HepG2 (cell line): Measurements from ENCODE around the gene ADSS1. TPM values are rescaled to one million over a fixed set of nuclear protein-coding genes. Genes with fewer than 3 reads are reported as not detected.

ENCODE experiments used
- CREBL2 ChIP-seq: sonication (generic); formaldehyde crosslinking; IDR thresholded peaks from 2 replicates; pipeline ENCODE4 v1.8.1; 2023; ENCODE audit warnings: missing genetic modification reagents, mild to moderate bottlenecking, borderline replicate concordance
- HNF1B ChIP-seq: sonication (generic); formaldehyde crosslinking; IDR thresholded peaks from 2 replicates; pipeline ENCODE4 v1.5.1; 2020; ENCODE audit warnings: mild to moderate bottlenecking, moderate library complexity, missing genetic modification reagents
- HNF4A ChIP-seq: sonication (generic); formaldehyde crosslinking; IDR thresholded peaks from 2 replicates; pipeline ENCODE4 v1.4.0; 2020; ENCODE audit warnings: missing genetic modification reagents
- HNF4G ChIP-seq, 2 experiments: sonication (generic) in 1 of 2; formaldehyde crosslinking in 1 of 2; IDR thresholded peaks; 2 replicates each; pipeline versions ENCODE4 v1.4.0 to v1.6.1; 2011 to 2020; ENCODE audit warnings: borderline replicate concordance in 2 of 2, low read depth in 2 of 2, mild to moderate bottlenecking in 2 of 2, low read length in 1 of 2, missing genetic modification reagents in 1 of 2, moderate library complexity in 1 of 2
- IKZF5 ChIP-seq: IDR thresholded peaks from 2 replicates; pipeline ENCODE4 v1.6.1; 2018; ENCODE audit warnings: missing genetic modification reagents, mild to moderate bottlenecking, missing compliant biosample characterization
- IRF2 ChIP-seq: IDR thresholded peaks from 2 replicates; pipeline ENCODE4 v1.6.1; 2018; ENCODE audit warnings: missing genetic modification reagents, missing compliant biosample characterization
- MBNL3 ChIP-seq: fragments of 250-450 bp; sonication (Bioruptor Pico); conservative IDR thresholded peaks from 2 replicates; pipeline ENCODE4 v1.8.0; 2022; ENCODE audit warnings: mild to moderate bottlenecking, inconsistent platforms
- PAXIP1 ChIP-seq: sonication (generic); formaldehyde crosslinking; conservative IDR thresholded peaks from 2 replicates; pipeline ENCODE4 v1.4.0; 2020; ENCODE audit warnings: mild to moderate bottlenecking, missing genetic modification reagents, moderate library complexity
- RBFOX2 ChIP-seq: fragments of 200-400 bp; formaldehyde crosslinking; IDR thresholded peaks from 2 replicates; pipeline ENCODE4 v1.6.1; 2017; ENCODE audit warnings: low read depth, mild to moderate bottlenecking, low read length
- SALL2 ChIP-seq: sonication (generic); formaldehyde crosslinking; IDR thresholded peaks from 2 replicates; pipeline ENCODE4 v1.8.1; 2023; ENCODE audit warnings: mild to moderate bottlenecking, missing genetic modification reagents, inconsistent platforms
- SAP130 ChIP-seq: IDR thresholded peaks from 2 replicates; pipeline ENCODE4 v1.6.1; 2016; ENCODE audit warnings: low read depth
- SOX5 ChIP-seq: IDR thresholded peaks from 2 replicates; pipeline ENCODE4 v1.6.1; 2016; ENCODE audit warnings: borderline replicate concordance
- TAF1 ChIP-seq: sonication (generic); formaldehyde crosslinking; IDR thresholded peaks from 2 replicates; pipeline ENCODE4 v1.4.0; 2020; ENCODE audit warnings: missing genetic modification reagents
- TBX3 ChIP-seq: fragments of 450-650 bp; IDR thresholded peaks from 2 replicates; pipeline ENCODE4 v1.6.1; 2017; ENCODE audit warnings: antibody characterized with exemption, mild to moderate bottlenecking, inconsistent platforms, borderline replicate concordance
- TCF7 ChIP-seq: sonication (generic); IDR thresholded peaks from 2 replicates; pipeline ENCODE4 v1.6.1; 2016; ENCODE audit warnings: antibody characterized with exemption, low read depth
- ZMAT3 ChIP-seq: sonication (generic); formaldehyde crosslinking; conservative IDR thresholded peaks from 2 replicates; pipeline ENCODE4 v1.7.0; 2021; ENCODE audit warnings: missing genetic modification reagents
- ZNF609 ChIP-seq: sonication (generic); formaldehyde crosslinking; IDR thresholded peaks from 2 replicates; pipeline ENCODE4 v1.4.0; 2020; ENCODE audit warnings: mild to moderate bottlenecking, missing genetic modification reagents, borderline replicate concordance
- ZNF644 ChIP-seq: IDR thresholded peaks from 2 replicates; pipeline ENCODE4 v1.6.1; 2016; ENCODE audit warnings: low read depth
- polyA plus RNA-seq, 8 experiments: library from polyadenylated mRNA; depleted of rRNA in 3 of 8; stranded (reverse) in 7 of 8; unstranded in 1 of 8; fragments of >200 nt; fragmentation: Illumina TruSeq in 4 of 8; extraction: Trizol in 4 of 8; gene quantifications; 2 replicates each; pipeline versions ENCODE4 v1.2.1 to v1.2.3, GENCODE V29; 2011 to 2016; ENCODE audit warnings: low read depth in 4 of 8, missing spikeins in 1 of 8, mixed read lengths in 1 of 8; ENCODE audit not compliant: insufficient read depth in 1 of 8
- total RNA-seq, 5 experiments: library from RNA; depleted of rRNA; stranded (reverse); fragments of >200 nt; fragmentation: Illumina TruSeq; extraction: Trizol; gene quantifications; 2 replicates each; pipeline ENCODE4 v1.2.3, GENCODE V29; 2016; ENCODE audit warnings: low read depth in 1 of 5

The ADSS1 gene
- total and polyA plus RNA-seq, 2 of the 13 experiments (the other 11 are each of a cell fraction or from before 2014, with no cell fraction given), result 1.0 to 36.7 TPM

- peak; percentile 31; the same call in 1 of the 2 replicates for TF ChIP-seq ZNF609 (CRISPR knock-in tag)
- peak; percentile 89 for TF ChIP-seq HNF4A (CRISPR knock-in tag)
- peak; percentile 73 for TF ChIP-seq HNF4G (IDR thresholded peaks at IDR 0.05; ENCODE audit: borderline replicate concordance, low read depth, low read length)
- TF ChIP-seq HNF4G (CRISPR knock-in tag; IDR thresholded peaks at IDR 0.05; ENCODE audit: borderline replicate concordance, low read depth), result peak; percentile 81; the same call in 1 of the 2 replicates
- TF ChIP-seq ZNF644 (CRISPR knock-in tag), result peak; percentile 38; the same call in 1 of the 2 replicates
- no peak for TF ChIP-seq SALL2 (CRISPR knock-in tag)
- TF ChIP-seq ZMAT3 (CRISPR knock-in tag), result 0 out of 2 replicates have a peak, but pooled peaks have one; percentile 40
- TF ChIP-seq TBX3, result 0 out of 2 replicates have a peak, but pooled peaks have one; percentile 27
- peak; percentile 69 for TF ChIP-seq HNF1B (CRISPR knock-in tag)
- no peak for TF ChIP-seq CREBL2 (CRISPR knock-in tag)
- TF ChIP-seq PAXIP1 (CRISPR knock-in tag), result peak; percentile 82
- TF ChIP-seq RBFOX2, result 0 out of 2 replicates have a peak, but pooled peaks have one; percentile 37
- TF ChIP-seq MBNL3 (CRISPR knock-in tag), result no peak
- peak; percentile 81; the same call in 1 of the 2 replicates for TF ChIP-seq IKZF5 (CRISPR knock-in tag)
- peak; percentile 84 for TF ChIP-seq IRF2 (CRISPR knock-in tag)
- peak; percentile 62; the same call in 1 of the 2 replicates for TF ChIP-seq SOX5 (CRISPR knock-in tag)
- no peak for TF ChIP-seq TCF7
- TF ChIP-seq SAP130 (CRISPR knock-in tag), result peak; percentile 77
- TF ChIP-seq TAF1 (CRISPR knock-in tag), result peak; percentile 17; the same call in 1 of the 2 replicates
Measured at GRCh38 chr14:104749111-104749649, 25.2 kb downstream of the ADSS1 start (continued).
